ENCODE data around the gene AMH. TPM values are rescaled to one million over a fixed set of nuclear protein-coding genes. Genes with fewer than 3 reads are reported as not detected.
A peak's percentile ranks its signal among the peaks of the same experiment; 100 is the strongest.

AMH gene
- total and polyA plus RNA-seq, 11 donors, result 0.10 to 1.1 (median 0.57) TPM; not detected in 4

- peaks cover 26 to 35% (median 29%) of the 10 kb centered on the region in 9 donors for H3K27me3 ChIP-seq
- no peaks in the 10 kb centered on the region for H3K36me3 ChIP-seq
- no peak within 1 kb of the TSS for H3K27ac ChIP-seq
- WGBS, 4 donors, result 72 to 78% (median 76%) methylated on average over 22 to 24 of the region's 24 CpGs
- ATAC-seq (no peak), DNase-seq (no peak)
- H3K9me3 ChIP-seq, result no peaks in the 10 kb centered on the region
- H3K4me1 ChIP-seq, result peaks cover 0 to 28% (median 20%) of the 10 kb centered on the region in 12 donors
- TF ChIP-seq POLR2A (IDR thresholded peaks at IDR 0.05) (no peak), CTCF (IDR thresholded peaks at IDR 0.05) (no peak)
- intact Hi-C loops (cut with DNase I), result no loop called here
- H3K4me3 ChIP-seq, result no peak within 1 kb of the TSS
These were observed 7.0 kb downstream of the AMH start, which contains the start of gene JSRP1 for GRCh38 chr19:2255982-2256685. Gene JSRP1, minus strand, starts transcription at chr19:2256417. Its CDS starts 1,103 bp downstream, at chr19:2255314.

GRCh38 chr19:2259336-2259735 is 10.2 kb downstream of the AMH start:
- ATAC-seq (no peak), DNase-seq (peak in 1 of 5 donors; percentile 16)
- Histone ChIP-seq H3K4me3 (no peak overlapping the region), H3K27me3 (peaks cover 0 to 3% (median 0%) of the 10 kb centered on the region in 9 donors), H3K36me3 (no peaks in the 10 kb centered on the region), H3K9me3 (no peaks in the 10 kb centered on the region), H3K27ac (no peak overlapping the region), H3K4me1 (no peaks in the 10 kb centered on the region)
- TF ChIP-seq CTCF (IDR thresholded peaks at IDR 0.05) (no peak), POLR2A (IDR thresholded peaks at IDR 0.05) (no peak)
- intact Hi-C loops (cut with DNase I), result no loop called here
- 85 to 96% (median 91%) methylated on average over 5 of the region's 5 CpGs for WGBS, 4 donors

GRCh38 chr19:2260341-2260805 is 11.2 kb downstream of the AMH start:
- Histone ChIP-seq H3K27ac (peak overlapping the region in 1 of 12 donors; percentile 32), H3K9me3 (no peaks in the 10 kb centered on the region), H3K27me3 (no peaks in the 10 kb centered on the region), H3K36me3 (no peaks in the 10 kb centered on the region), H3K4me1 (peaks cover 0 to 8% (median 0%) of the 10 kb centered on the region in 12 donors), H3K4me3 (no peak overlapping the region)
- no peak for TF ChIP-seq POLR2A (IDR thresholded peaks at IDR 0.05)
- no peak for TF ChIP-seq CTCF (IDR thresholded peaks at IDR 0.05)
- intact Hi-C loops (cut with DNase I), result no loop called here
- 78 to 80% (median 78%) methylated on average over 11 of the region's 11 CpGs for WGBS, 4 donors
- ATAC-seq (no peak), DNase-seq (no peak)

- no peak overlapping the region for H3K4me3 ChIP-seq
- H3K9me3 ChIP-seq, result no peaks in the 10 kb centered on the region
- 20 to 67% (median 63%) methylated on average over 3 to 7 of the region's 7 CpGs for WGBS, 4 donors
- H3K36me3 ChIP-seq, result no peaks in the 10 kb centered on the region
- no peak overlapping the region for H3K27ac ChIP-seq
- intact Hi-C loops (cut with DNase I), result no loop called here
- peaks cover 0 to 18% (median 3%) of the 10 kb centered on the region in 12 donors for H3K4me1 ChIP-seq
- no peaks in the 10 kb centered on the region for H3K27me3 ChIP-seq
- DNase-seq, result peak in 1 of 5 donors; percentile 68
- TF ChIP-seq CTCF (IDR thresholded peaks at IDR 0.05), result peak; percentile 28 to 63 (median 49)
- no peak for TF ChIP-seq POLR2A (IDR thresholded peaks at IDR 0.05)
- ATAC-seq, result no peak
These were observed 12.5 kb downstream of the AMH start for GRCh38 chr19:2261438-2262172.
